WTC11 (cell line): Measurements from ENCODE around the gene ZNF774. TPM values are rescaled to one million over a fixed set of nuclear protein-coding genes. Genes with fewer than 3 reads are reported as not detected.

ENCODE experiments used
- ATAC-seq: fragments of 200-7000 bp; cut with Tn5 transposase; 2 replicates; pipeline ENCODE4 v1.10.0; 2021; ENCODE audit warnings: mild to moderate bottlenecking, moderate library complexity
- CTCF ChIA-PET: fragments of 300-600 bp; sonication (Branson Sonifier 250); formaldehyde crosslinking; loops from one replicate; lab custom pipeline; 2021; ENCODE audit warnings: antibody characterized with exemption; lab: Charles Lee
- POLR2A ChIA-PET: fragments of 350-600 bp; sonication (Branson Sonifier 250); formaldehyde crosslinking; loops from one replicate; lab custom pipeline; 2021; ENCODE audit warnings: antibody characterized with exemption; lab: Charles Lee
- DNase-seq: peaks from one replicate; pipeline ENCODE4 v3.0.0; 2021; ENCODE audit warnings: low spot score
- H3K27ac Mint-ChIP-seq: 2 replicates; pipeline ENCODE4 v1.8.0; 2021; ENCODE audit warnings: mixed read lengths
- H3K27me3 Mint-ChIP-seq: 2 replicates; pipeline ENCODE4 v1.8.0; 2021; ENCODE audit warnings: low read depth, mild to moderate bottlenecking, moderate library complexity, mixed read lengths
- H3K36me3 Mint-ChIP-seq: 2 replicates; pipeline ENCODE4 v1.8.0; 2021; ENCODE audit warnings: mixed read lengths
- H3K4me1 Mint-ChIP-seq: 2 replicates; pipeline ENCODE4 v1.8.0; 2022; ENCODE audit warnings: mixed read lengths
- H3K4me3 Mint-ChIP-seq: 2 replicates; pipeline ENCODE4 v1.8.0; 2021; ENCODE audit warnings: mild to moderate bottlenecking, moderate library complexity, mixed read lengths
- H3K9me3 Mint-ChIP-seq: 2 replicates; pipeline ENCODE4 v1.8.0; 2021; ENCODE audit warnings: mixed read lengths
- ATF1 ChIP-seq: sonication (generic); formaldehyde crosslinking; IDR thresholded peaks from 2 replicates; pipeline ENCODE4 v1.8.1; 2023; ENCODE audit warnings: mild to moderate bottlenecking, moderate library complexity, missing genetic modification reagents
- CBFB ChIP-seq: sonication (generic); formaldehyde crosslinking; IDR thresholded peaks from 2 replicates; pipeline ENCODE4 v1.8.1; 2022; ENCODE audit warnings: mild to moderate bottlenecking, low read depth, missing genetic modification reagents
- ETV6 ChIP-seq: sonication (generic); formaldehyde crosslinking; IDR thresholded peaks from 2 replicates; pipeline ENCODE4 v1.8.1; 2022; ENCODE audit warnings: mild to moderate bottlenecking, missing genetic modification reagents
- HMGA2 ChIP-seq: fragments of 250-450 bp; sonication (Bioruptor Pico); IDR thresholded peaks from 2 replicates; pipeline ENCODE4 v1.4.0; 2021; ENCODE audit warnings: mild to moderate bottlenecking, moderate library complexity
- IRF2 ChIP-seq: sonication (generic); formaldehyde crosslinking; IDR thresholded peaks from 2 replicates; pipeline ENCODE4 v1.8.0; 2022; ENCODE audit warnings: low read depth, missing genetic modification reagents, borderline replicate concordance
- JUN ChIP-seq: sonication (generic); formaldehyde crosslinking; IDR thresholded peaks from 2 replicates; pipeline ENCODE4 v1.8.0; 2023; ENCODE audit warnings: mild to moderate bottlenecking, missing genetic modification reagents
- KAT7 ChIP-seq: sonication (generic); formaldehyde crosslinking; IDR thresholded peaks from 2 replicates; pipeline ENCODE4 v1.8.1; 2023; ENCODE audit warnings: missing genetic modification reagents, mild to moderate bottlenecking, borderline replicate concordance
- MXD4 ChIP-seq: fragments of 250-450 bp; sonication (Bioruptor Pico); IDR thresholded peaks from 2 replicates; pipeline ENCODE4 v1.8.0; 2021; ENCODE audit warnings: mild to moderate bottlenecking, moderate library complexity, borderline replicate concordance
- NFATC4 ChIP-seq: fragments of 250-450 bp; sonication (Bioruptor Pico); IDR thresholded peaks from 2 replicates; pipeline ENCODE4 v1.9.0; 2021; ENCODE audit warnings: mild to moderate bottlenecking
- NR2C2 ChIP-seq: sonication (generic); formaldehyde crosslinking; IDR thresholded peaks from 2 replicates; pipeline ENCODE4 v1.8.0; 2022; ENCODE audit warnings: mild to moderate bottlenecking, missing genetic modification reagents
- OVOL2 ChIP-seq: fragments of 250-450 bp; sonication (Bioruptor Pico); IDR thresholded peaks from 2 replicates; pipeline ENCODE4 v1.9.0; 2021; ENCODE audit warnings: mild to moderate bottlenecking, borderline replicate concordance
- RORB ChIP-seq: fragments of 250-450 bp; sonication (Bioruptor Pico); IDR thresholded peaks from 2 replicates; pipeline ENCODE4 v1.9.0; 2021; ENCODE audit warnings: mild to moderate bottlenecking
- SMAD3 ChIP-seq: sonication (generic); formaldehyde crosslinking; IDR thresholded peaks from 2 replicates; pipeline ENCODE4 v1.8.0; 2022; ENCODE audit warnings: missing genetic modification reagents, mild to moderate bottlenecking, borderline replicate concordance
- SMAD4 ChIP-seq: sonication (generic); formaldehyde crosslinking; IDR thresholded peaks from 2 replicates; pipeline ENCODE4 v1.8.0; 2022; ENCODE audit warnings: mild to moderate bottlenecking, missing genetic modification reagents
- TEAD1 ChIP-seq: sonication (generic); formaldehyde crosslinking; IDR thresholded peaks from 2 replicates; pipeline ENCODE4 v1.8.0; 2022; ENCODE audit warnings: mild to moderate bottlenecking, missing genetic modification reagents
- ZNF219 ChIP-seq: sonication (generic); formaldehyde crosslinking; IDR thresholded peaks from 2 replicates; pipeline ENCODE4 v1.8.0; 2023; ENCODE audit warnings: missing genetic modification reagents, mild to moderate bottlenecking, borderline replicate concordance
- ZNF263 ChIP-seq: sonication (generic); formaldehyde crosslinking; IDR thresholded peaks from 2 replicates; pipeline ENCODE4 v1.8.1; 2022; ENCODE audit warnings: low read depth, mild to moderate bottlenecking, moderate library complexity, missing genetic modification reagents
- ZNF423 ChIP-seq: fragments of 250-450 bp; sonication (Bioruptor Pico); IDR thresholded peaks from 2 replicates; pipeline ENCODE4 v2.1.2; 2022; ENCODE audit warnings: mild to moderate bottlenecking, moderate library complexity
- total RNA-seq: library from RNA; stranded (reverse); gene quantifications from 3 replicates; pipeline ENCODE4 v1.2.3, GENCODE V29; 2021
- TF ChIP-seq, protein P1 (sequence below): fragments of 250-450 bp; sonication (Bioruptor Pico); conservative IDR thresholded peaks from 2 replicates; pipeline ENCODE4 v1.9.0; 2021; ENCODE audit warnings: mild to moderate bottlenecking
- TF ChIP-seq, protein P2 (sequence below): sonication (generic); formaldehyde crosslinking; IDR thresholded peaks from 2 replicates; pipeline ENCODE4 v1.8.1; 2023; ENCODE audit warnings: mild to moderate bottlenecking, missing genetic modification reagents, borderline replicate concordance
- TF ChIP-seq, protein P3 (sequence below): sonication (generic); formaldehyde crosslinking; IDR thresholded peaks from 2 replicates; pipeline ENCODE4 v1.8.0; 2022; ENCODE audit warnings: mild to moderate bottlenecking, missing genetic modification reagents
- TF ChIP-seq, protein P4 (sequence below): sonication (generic); formaldehyde crosslinking; IDR thresholded peaks from 2 replicates; pipeline ENCODE4 v1.8.1; 2023; ENCODE audit warnings: mild to moderate bottlenecking, moderate library complexity, missing genetic modification reagents
- TF ChIP-seq, protein P5 (sequence below): sonication (generic); formaldehyde crosslinking; conservative IDR thresholded peaks from 2 replicates; pipeline ENCODE4 v1.8.1; 2022; ENCODE audit warnings: mild to moderate bottlenecking, missing genetic modification reagents
- TF ChIP-seq, protein P6 (sequence below): fragments of 250-450 bp; sonication (Bioruptor Pico); IDR thresholded peaks from 2 replicates; pipeline ENCODE4 v2.1.2; 2022; ENCODE audit warnings: mild to moderate bottlenecking, moderate library complexity

The ZNF774 gene
- total RNA-seq, 1 experiment from 2014 or later, result 2.6 TPM

DNA sequence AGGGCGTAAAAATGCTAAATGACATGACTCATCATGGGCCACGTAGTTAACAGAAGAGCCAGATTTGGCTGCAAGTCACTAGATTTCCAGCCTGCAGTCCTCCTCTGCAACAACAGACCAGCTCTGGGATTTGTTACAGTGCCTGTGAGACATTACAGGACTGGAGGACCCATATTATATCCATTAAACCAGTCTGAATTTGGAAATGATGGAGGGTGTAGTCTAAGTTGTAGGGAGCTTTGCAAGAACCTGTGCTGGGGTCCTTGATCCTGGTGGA, 10.8 kb downstream of the ZNF774 start (continued):
- TF ChIP-seq, protein P1, sequence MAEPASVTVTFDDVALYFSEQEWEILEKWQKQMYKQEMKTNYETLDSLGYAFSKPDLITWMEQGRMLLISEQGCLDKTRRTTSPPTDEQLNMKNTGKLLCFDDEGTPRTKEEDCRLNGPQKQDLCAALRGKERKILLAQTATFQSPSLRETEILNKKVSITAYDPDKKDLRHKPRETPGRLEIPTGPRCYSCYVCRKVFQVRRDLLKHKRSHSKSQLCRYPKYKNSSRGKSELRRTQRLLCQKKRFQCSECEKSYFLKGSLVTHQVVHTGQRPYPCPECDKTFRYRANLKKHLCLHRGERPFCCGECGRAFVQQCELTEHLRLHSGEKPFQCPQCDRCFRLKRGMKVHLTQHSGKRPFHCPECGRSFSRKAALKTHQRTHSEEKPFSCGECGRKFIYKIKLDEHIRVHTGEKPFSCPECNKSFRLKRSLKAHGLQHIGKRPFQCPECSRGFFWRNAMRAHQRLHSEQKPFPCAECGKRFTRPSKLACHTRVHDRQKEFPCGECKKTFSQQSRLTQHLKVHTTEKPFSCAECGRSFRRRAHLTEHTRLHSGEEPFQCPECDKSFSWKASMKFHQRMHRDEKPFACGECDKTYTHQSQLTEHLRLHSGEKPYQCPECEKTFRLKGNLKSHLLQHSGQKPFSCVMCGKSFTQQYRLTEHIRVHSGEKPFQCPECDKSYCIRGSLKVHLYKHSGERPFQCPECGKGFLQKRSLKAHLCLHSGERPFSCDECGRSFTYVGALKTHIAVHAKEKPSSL (CRISPR knock-in tag), result no peak
- TF ChIP-seq CBFB (CRISPR knock-in tag), result no peak
- TF ChIP-seq, protein P2, sequence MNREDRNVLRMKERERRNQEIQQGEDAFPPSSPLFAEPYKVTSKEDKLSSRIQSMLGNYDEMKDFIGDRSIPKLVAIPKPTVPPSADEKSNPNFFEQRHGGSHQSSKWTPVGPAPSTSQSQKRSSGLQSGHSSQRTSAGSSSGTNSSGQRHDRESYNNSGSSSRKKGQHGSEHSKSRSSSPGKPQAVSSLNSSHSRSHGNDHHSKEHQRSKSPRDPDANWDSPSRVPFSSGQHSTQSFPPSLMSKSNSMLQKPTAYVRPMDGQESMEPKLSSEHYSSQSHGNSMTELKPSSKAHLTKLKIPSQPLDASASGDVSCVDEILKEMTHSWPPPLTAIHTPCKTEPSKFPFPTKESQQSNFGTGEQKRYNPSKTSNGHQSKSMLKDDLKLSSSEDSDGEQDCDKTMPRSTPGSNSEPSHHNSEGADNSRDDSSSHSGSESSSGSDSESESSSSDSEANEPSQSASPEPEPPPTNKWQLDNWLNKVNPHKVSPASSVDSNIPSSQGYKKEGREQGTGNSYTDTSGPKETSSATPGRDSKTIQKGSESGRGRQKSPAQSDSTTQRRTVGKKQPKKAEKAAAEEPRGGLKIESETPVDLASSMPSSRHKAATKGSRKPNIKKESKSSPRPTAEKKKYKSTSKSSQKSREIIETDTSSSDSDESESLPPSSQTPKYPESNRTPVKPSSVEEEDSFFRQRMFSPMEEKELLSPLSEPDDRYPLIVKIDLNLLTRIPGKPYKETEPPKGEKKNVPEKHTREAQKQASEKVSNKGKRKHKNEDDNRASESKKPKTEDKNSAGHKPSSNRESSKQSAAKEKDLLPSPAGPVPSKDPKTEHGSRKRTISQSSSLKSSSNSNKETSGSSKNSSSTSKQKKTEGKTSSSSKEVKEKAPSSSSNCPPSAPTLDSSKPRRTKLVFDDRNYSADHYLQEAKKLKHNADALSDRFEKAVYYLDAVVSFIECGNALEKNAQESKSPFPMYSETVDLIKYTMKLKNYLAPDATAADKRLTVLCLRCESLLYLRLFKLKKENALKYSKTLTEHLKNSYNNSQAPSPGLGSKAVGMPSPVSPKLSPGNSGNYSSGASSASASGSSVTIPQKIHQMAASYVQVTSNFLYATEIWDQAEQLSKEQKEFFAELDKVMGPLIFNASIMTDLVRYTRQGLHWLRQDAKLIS (CRISPR knock-in tag), result no peak
- no peak for TF ChIP-seq JUN (CRISPR knock-in tag)
- no peak for TF ChIP-seq KAT7 (CRISPR knock-in tag)

DNA sequence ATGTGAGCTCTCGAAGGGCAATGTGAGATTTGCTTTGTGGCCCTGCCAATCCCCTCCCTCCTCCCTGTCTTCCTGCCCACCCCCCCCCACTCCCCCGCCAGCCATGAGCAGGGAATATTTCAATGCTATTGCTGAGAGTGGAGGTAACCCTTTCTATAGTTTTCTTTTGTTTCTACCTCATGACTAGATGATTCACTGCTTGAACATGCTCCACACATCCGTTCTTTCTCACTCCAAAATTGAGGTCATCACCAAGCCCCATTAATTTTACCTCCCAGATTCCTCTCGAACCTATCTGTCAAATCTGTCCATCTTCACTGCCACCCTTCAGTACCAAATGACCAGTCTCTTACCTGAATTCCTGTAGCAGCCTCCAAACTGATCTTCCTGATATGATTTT, 12.2 kb downstream of the ZNF774 start:
- no peak for TF ChIP-seq IRF2 (CRISPR knock-in tag)
- no peak for TF ChIP-seq CBFB (CRISPR knock-in tag)
- no peaks in the 10 kb centered on the region for H3K27me3 Mint-ChIP-seq
- ATAC-seq, result no peak
- no peak for DNase-seq
- peaks cover 18% of the 10 kb centered on the region for H3K4me1 Mint-ChIP-seq
- ChIA-PET POLR2A (no interaction called here), CTCF (no interaction called here)
- no peak overlapping the region for H3K4me3 Mint-ChIP-seq
- H3K27ac Mint-ChIP-seq, result no peak overlapping the region
- H3K36me3 Mint-ChIP-seq, result no peaks in the 10 kb centered on the region; the same call in 1 of the 2 replicates
- H3K9me3 Mint-ChIP-seq, result no peaks in the 10 kb centered on the region

DNA sequence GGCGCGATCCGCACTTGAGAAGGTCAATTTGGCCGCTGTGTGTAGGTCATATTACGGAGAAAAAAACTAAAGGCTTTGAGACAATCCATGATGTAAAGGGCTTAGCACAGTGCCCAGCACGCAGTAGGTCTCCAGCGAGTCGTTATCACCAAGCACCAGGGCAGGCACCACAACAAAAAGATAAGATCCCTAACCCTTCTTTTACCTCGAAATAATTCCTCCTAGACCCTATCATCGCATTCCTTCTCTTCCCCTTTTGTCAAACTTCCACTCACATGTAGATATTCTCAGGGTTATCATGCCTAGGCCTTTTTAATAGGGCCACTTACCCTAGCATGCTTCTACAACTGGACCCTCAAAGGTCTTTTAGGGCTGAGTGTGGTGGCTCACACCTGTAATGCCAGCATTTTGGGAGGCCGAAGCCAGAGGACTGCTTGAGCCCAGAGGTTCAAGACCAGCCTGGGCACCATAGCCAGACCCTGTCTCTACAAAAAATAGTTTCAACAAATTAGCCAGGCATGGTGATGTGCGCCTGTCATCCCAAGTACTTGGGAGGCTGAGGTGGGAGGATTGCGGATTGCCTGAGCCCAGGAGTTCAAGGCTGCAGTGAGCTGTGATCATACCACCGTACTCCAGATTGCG, 13.5 kb downstream of the ZNF774 start:
- H3K27me3 Mint-ChIP-seq, result no peaks in the 10 kb centered on the region

DNA sequence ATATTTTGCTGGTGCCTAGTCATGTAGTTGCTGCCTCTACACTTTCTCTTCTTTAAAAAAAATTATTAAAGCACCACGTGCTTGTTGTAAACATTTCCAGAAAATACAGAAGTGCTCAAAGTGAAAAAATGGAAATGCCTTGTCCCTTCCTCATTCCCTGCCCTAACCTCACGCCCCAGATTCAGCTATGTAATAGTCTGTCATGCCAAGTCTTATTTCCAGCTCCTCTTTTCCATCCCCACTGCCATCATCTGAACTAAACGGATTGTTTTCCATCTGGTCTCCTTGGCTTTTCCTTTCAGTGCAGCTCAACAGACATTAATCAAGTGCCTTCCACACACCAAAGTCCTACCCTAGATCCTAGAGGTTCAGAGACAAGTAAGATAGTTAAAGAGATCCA, 15.5 kb downstream of the ZNF774 start:
- Mint-ChIP-seq H3K36me3 (no peaks in the 10 kb centered on the region), H3K27ac (peak overlapping the region; percentile 19; the same call in 1 of the 2 replicates), H3K4me1 (peaks cover 10% of the 10 kb centered on the region), H3K9me3 (no peaks in the 10 kb centered on the region; the same call in 1 of the 2 replicates), H3K4me3 (no peak overlapping the region), H3K27me3 (no peaks in the 10 kb centered on the region)
- no peak for DNase-seq
- CTCF ChIA-PET, result interaction anchor here (1.2 to 1.4 kb wide), 2 partner anchors 15 to 47 kb away, joined by 3 to 9 read pairs; no protein-coding TSS in a partner anchor
- TF ChIP-seq SMAD4 (CRISPR knock-in tag), result no peak
- TF ChIP-seq, protein P3, sequence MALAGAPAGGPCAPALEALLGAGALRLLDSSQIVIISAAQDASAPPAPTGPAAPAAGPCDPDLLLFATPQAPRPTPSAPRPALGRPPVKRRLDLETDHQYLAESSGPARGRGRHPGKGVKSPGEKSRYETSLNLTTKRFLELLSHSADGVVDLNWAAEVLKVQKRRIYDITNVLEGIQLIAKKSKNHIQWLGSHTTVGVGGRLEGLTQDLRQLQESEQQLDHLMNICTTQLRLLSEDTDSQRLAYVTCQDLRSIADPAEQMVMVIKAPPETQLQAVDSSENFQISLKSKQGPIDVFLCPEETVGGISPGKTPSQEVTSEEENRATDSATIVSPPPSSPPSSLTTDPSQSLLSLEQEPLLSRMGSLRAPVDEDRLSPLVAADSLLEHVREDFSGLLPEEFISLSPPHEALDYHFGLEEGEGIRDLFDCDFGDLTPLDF, result no peak
- TF ChIP-seq, protein P4, sequence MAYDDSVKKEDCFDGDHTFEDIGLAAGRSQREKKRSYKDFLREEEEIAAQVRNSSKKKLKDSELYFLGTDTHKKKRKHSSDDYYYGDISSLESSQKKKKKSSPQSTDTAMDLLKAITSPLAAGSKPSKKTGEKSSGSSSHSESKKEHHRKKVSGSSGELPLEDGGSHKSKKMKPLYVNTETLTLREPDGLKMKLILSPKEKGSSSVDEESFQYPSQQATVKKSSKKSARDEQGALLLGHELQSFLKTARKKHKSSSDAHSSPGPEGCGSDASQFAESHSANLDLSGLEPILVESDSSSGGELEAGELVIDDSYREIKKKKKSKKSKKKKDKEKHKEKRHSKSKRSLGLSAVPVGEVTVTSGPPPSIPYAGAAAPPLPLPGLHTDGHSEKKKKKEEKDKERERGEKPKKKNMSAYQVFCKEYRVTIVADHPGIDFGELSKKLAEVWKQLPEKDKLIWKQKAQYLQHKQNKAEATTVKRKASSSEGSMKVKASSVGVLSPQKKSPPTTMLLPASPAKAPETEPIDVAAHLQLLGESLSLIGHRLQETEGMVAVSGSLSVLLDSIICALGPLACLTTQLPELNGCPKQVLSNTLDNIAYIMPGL (CRISPR knock-in tag), result no peak
- no peak for TF ChIP-seq ETV6 (CRISPR knock-in tag)
- TF ChIP-seq NFATC4, result no peak
- no peak for TF ChIP-seq ZNF423 (CRISPR knock-in tag)
- no peak for TF ChIP-seq NR2C2 (CRISPR knock-in tag)
- TF ChIP-seq ATF1, result no peak
- no peak for TF ChIP-seq TEAD1 (CRISPR knock-in tag)
- ATAC-seq, result no peak
- POLR2A ChIA-PET, result no interaction called here

More for the DNA sequence above, 13.5 kb downstream of the ZNF774 start:
- ChIA-PET POLR2A (no interaction called here), CTCF (no interaction called here)
- ATAC-seq, result no peak
- no peak for DNase-seq
- H3K36me3 Mint-ChIP-seq, result no peaks in the 10 kb centered on the region; the same call in 1 of the 2 replicates
- H3K4me1 Mint-ChIP-seq, result peaks cover 16% of the 10 kb centered on the region
- no peak overlapping the region for H3K4me3 Mint-ChIP-seq
- TF ChIP-seq OVOL2 (CRISPR knock-in tag) (no peak), RORB (no peak), SMAD3 (CRISPR knock-in tag) (no peak), ZNF219 (no peak), MXD4 (CRISPR knock-in tag) (no peak), ZNF263 (CRISPR knock-in tag) (no peak), HMGA2 (CRISPR knock-in tag) (no peak), JUN (CRISPR knock-in tag) (no peak)
- TF ChIP-seq, protein P5, sequence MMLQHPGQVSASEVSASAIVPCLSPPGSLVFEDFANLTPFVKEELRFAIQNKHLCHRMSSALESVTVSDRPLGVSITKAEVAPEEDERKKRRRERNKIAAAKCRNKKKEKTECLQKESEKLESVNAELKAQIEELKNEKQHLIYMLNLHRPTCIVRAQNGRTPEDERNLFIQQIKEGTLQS (CRISPR knock-in tag), result no peak
- TF ChIP-seq, protein P6, sequence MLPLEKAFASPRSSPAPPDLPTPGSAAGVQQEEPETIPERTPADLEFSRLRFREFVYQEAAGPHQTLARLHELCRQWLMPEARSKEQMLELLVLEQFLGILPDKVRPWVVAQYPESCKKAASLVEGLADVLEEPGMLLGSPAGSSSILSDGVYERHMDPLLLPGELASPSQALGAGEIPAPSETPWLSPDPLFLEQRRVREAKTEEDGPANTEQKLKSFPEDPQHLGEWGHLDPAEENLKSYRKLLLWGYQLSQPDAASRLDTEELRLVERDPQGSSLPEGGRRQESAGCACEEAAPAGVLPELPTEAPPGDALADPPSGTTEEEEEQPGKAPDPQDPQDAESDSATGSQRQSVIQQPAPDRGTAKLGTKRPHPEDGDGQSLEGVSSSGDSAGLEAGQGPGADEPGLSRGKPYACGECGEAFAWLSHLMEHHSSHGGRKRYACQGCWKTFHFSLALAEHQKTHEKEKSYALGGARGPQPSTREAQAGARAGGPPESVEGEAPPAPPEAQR (CRISPR knock-in tag), result no peak
- H3K9me3 Mint-ChIP-seq, result no peaks in the 10 kb centered on the region
- no peak overlapping the region for H3K27ac Mint-ChIP-seq
